ENCODE measurements around the gene KCNK3.

DNA sequence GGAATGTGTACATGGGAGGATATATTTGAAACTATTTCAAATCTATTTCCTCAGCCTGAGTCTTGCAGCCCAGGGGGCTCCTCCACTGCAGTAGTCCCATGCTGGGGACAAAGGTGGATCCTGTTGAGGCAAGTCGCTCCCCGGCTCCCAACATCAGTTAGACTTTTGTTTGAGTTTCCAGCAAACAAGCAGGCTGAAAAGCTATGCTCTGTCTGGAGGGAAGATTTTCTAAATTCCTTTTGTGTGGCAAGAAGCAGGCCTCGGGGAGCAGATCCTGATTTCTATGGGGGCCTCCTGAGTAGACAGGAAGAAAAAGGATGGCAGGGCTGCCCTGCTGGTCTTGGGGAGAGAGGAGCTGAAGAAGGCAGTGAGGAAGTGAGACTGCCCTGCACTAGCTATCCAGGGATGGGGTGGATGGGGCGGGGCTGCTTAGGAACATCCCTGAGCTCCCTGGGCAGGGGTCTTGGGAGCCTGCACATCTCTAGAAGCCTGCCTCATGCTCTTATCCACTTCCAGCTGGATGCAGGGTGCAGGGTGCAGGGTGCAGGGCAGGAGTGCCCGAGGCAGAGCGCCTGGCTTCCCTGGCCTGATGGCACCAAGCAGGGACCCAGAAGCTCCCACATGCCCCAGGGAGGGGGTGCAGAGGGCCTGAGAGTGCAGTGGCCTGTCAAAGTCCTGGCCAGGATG lies 45.4 kb upstream of the KCNK3 start:
- TF ChIP-seq YY1 (IDR thresholded peaks at IDR 0.05; ENCODE audit: low read depth): no peak
- TF ChIP-seq TEAD4 (IDR thresholded peaks at IDR 0.05; ENCODE audit: borderline replicate concordance, insufficient read depth): no peak
- TF ChIP-seq, protein P1, sequence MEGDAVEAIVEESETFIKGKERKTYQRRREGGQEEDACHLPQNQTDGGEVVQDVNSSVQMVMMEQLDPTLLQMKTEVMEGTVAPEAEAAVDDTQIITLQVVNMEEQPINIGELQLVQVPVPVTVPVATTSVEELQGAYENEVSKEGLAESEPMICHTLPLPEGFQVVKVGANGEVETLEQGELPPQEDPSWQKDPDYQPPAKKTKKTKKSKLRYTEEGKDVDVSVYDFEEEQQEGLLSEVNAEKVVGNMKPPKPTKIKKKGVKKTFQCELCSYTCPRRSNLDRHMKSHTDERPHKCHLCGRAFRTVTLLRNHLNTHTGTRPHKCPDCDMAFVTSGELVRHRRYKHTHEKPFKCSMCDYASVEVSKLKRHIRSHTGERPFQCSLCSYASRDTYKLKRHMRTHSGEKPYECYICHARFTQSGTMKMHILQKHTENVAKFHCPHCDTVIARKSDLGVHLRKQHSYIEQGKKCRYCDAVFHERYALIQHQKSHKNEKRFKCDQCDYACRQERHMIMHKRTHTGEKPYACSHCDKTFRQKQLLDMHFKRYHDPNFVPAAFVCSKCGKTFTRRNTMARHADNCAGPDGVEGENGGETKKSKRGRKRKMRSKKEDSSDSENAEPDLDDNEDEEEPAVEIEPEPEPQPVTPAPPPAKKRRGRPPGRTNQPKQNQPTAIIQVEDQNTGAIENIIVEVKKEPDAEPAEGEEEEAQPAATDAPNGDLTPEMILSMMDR (IDR thresholded peaks at IDR 0.05): no peak
- TF ChIP-seq, protein P2, sequence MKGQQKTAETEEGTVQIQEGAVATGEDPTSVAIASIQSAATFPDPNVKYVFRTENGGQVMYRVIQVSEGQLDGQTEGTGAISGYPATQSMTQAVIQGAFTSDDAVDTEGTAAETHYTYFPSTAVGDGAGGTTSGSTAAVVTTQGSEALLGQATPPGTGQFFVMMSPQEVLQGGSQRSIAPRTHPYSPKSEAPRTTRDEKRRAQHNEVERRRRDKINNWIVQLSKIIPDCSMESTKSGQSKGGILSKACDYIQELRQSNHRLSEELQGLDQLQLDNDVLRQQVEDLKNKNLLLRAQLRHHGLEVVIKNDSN (IDR thresholded peaks at IDR 0.05; ENCODE audit: borderline replicate concordance, low read depth): no peak
- TF ChIP-seq POLR2AphosphoS5 (IDR thresholded peaks at IDR 0.05; ENCODE audit: low read depth, low read length): no peak

All from SK-N-SH (cell line).